Smooth muscle cell (in vitro differentiated cells): Measurements from ENCODE around the gene TOX4. TPM values are rescaled to one million over a fixed set of nuclear protein-coding genes. Genes with fewer than 3 reads are reported as not detected.
"Not testable (repeated sequence)": the region's sequence is repeated elsewhere in the genome, so short reads cannot be mapped to it uniquely, and the experiment has no call there.

Experiments
- DNase-seq: peaks from one replicate; lab custom pipeline; 2025; ENCODE audit not compliant: unreplicated experiment; lab: John Stamatoyannopoulos, UW
- H2AFZ ChIP-seq: fragments of 200-600 bp; sonication (generic); 2 replicates; pipeline ENCODE4 v1.6.0; 2016; ENCODE audit warnings: antibody characterized with exemption, low read depth, mild to moderate bottlenecking
- H3F3A ChIP-seq: fragments of 200-600 bp; sonication (generic); 2 replicates; pipeline ENCODE4 v1.6.0; 2017; ENCODE audit warnings: antibody characterized with exemption, low read depth
- H3K27ac ChIP-seq: fragments of 200-600 bp; sonication (generic); 2 replicates; pipeline ENCODE4 v1.5.1; 2016; ENCODE audit warnings: low read depth, mild to moderate bottlenecking
- H3K27me3 ChIP-seq: fragments of 200-600 bp; sonication (generic); 2 replicates; pipeline ENCODE4 v1.6.1; 2016; ENCODE audit warnings: low read depth, mild to moderate bottlenecking
- H3K36me3 ChIP-seq: fragments of 200-600 bp; sonication (generic); 2 replicates; pipeline ENCODE4 v1.5.1; 2016; ENCODE audit warnings: low read depth
- H3K4me1 ChIP-seq: fragments of 200-600 bp; sonication (generic); 2 replicates; pipeline ENCODE4 v1.5.1; 2016; ENCODE audit warnings: low read depth
- H3K4me2 ChIP-seq: fragments of 200-600 bp; sonication (generic); 2 replicates; pipeline ENCODE4 v1.6.0; 2016; ENCODE audit warnings: mild to moderate bottlenecking
- H3K4me3 ChIP-seq: fragments of 200-600 bp; sonication (generic); 2 replicates; pipeline ENCODE4 v1.5.1; 2016; ENCODE audit warnings: mild to moderate bottlenecking
- H3K79me2 ChIP-seq: fragments of 200-600 bp; sonication (generic); 2 replicates; pipeline ENCODE4 v1.6.0; 2016; ENCODE audit warnings: low read depth, mild to moderate bottlenecking
- H3K9ac ChIP-seq: fragments of 200-600 bp; sonication (generic); 2 replicates; pipeline ENCODE4 v1.6.0; 2016; ENCODE audit warnings: low read depth
- H3K9me3 ChIP-seq: fragments of 200-600 bp; sonication (generic); replicated peaks from 2 replicates; pipeline ENCODE4 v1.5.1; 2016; ENCODE audit warnings: low read depth
- H4K20me1 ChIP-seq: fragments of 200-600 bp; sonication (generic); 2 replicates; pipeline ENCODE4 v1.6.0; 2016; ENCODE audit warnings: low read depth
- WGBS: methylation state at CpG from one replicate; pipeline ENCODE4 v1.1.7; 2016; ENCODE audit warnings: low lambda C conversion rate; 5-methylcytosine and 5-hydroxymethylcytosine counted together
- polyA plus RNA-seq: library from polyadenylated mRNA; unstranded; fragments of >200 nt; fragmentation: Nextera tagmentation; extraction: Ambion mirVana; gene quantifications from 2 replicates; pipeline ENCODE4 v1.2.1, GENCODE V29; 2016
- total RNA-seq: library from RNA; depleted of rRNA; stranded (reverse); fragments of >200 nt; gene quantifications from 2 replicates; pipeline ENCODE4 v1.2.3, GENCODE V29; 2014
- TF ChIP-seq, protein P1 (sequence below): fragments of 200-600 bp; sonication (generic); IDR thresholded peaks from 2 replicates; pipeline ENCODE4 v1.5.1; 2017; ENCODE audit warnings: borderline replicate concordance, mild to moderate bottlenecking, antibody characterized with exemption; ENCODE audit not compliant: insufficient read depth, poor library complexity, severe bottlenecking

The TOX4 gene
- total and polyA plus RNA-seq, 2 experiments from 2014 or later, result 31.9 to 54.5 TPM

DNA sequence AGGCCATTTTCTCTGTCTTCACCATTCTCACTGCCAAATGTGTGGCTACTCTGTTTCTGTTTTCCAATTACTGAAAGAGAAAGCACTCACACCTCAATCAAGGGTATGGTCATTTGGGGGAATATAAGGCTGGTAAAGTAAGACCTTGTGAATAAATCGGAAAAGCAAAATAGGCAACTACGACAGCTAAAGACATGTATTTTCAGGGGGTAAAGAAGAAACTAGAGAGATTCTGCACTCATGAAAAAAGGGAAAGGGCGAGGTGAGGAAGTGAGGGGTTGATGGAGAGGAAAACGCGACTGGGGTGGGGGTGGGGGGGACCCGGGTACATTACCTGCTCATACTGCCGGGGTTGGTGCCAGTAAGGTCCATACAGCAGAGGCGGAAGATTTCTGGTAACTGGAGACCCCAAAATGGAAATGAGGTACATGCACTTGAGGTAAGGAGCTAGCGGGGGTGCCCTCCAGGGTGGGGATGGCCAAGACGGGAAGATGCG is 40.4 kb upstream of the TOX4 start:
- peaks cover 43% of the 10 kb centered on the region for H4K20me1 ChIP-seq

DNA sequence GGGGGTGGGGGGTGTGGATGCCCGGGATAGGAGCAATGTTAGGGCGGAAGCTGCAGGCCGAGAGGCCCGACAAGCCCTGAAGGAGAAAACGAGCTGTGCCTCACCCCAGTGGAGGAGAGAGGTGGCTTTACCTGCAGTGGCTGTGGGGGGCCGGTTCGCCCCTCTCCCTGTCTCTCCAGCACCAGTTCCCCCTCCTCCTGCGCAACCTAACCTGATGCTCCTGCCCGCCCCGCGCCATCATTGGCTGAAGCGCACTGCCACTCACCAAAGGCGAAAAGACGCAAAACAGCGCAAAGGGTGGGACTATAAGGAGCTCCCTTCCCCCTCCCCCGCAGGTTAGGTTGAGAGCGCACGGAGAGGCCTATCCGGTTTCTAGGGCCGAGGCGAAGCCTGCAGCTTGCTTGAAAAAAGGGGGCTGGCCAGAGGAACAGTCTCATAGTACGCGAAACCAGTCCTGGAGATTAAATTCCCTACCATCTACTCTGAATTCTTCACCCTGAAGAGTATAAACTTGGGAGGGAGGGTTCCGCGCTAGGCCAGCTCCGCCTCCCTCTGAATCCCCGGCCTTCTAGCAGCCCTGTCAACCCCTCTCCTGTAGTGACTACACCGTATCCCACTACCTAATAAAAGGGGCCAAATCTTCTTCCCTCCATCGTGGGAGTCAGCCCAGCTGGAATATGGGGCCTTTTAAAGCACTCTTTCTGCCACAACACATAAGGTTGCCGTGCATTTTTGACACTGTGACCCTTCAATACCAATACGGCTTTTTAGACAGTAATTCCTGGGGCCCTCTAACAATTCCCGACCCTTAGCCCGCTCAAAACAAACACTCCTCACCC is 39.7 kb upstream of the TOX4 start:
- peaks cover 18% of the 10 kb centered on the region for H3K4me1 ChIP-seq
- 10% methylated on average over 29 of the region's 33 CpGs for WGBS
- peak overlapping the region; percentile 74 for H3K4me3 ChIP-seq
- peak overlapping the region; percentile 74 for H2AFZ ChIP-seq
- no peaks in the 10 kb centered on the region for H3K27me3 ChIP-seq
- no peaks in the 10 kb centered on the region for H3F3A ChIP-seq
- H3K79me2 ChIP-seq, result peaks cover 87% of the 10 kb centered on the region
- TF ChIP-seq, protein P1, sequence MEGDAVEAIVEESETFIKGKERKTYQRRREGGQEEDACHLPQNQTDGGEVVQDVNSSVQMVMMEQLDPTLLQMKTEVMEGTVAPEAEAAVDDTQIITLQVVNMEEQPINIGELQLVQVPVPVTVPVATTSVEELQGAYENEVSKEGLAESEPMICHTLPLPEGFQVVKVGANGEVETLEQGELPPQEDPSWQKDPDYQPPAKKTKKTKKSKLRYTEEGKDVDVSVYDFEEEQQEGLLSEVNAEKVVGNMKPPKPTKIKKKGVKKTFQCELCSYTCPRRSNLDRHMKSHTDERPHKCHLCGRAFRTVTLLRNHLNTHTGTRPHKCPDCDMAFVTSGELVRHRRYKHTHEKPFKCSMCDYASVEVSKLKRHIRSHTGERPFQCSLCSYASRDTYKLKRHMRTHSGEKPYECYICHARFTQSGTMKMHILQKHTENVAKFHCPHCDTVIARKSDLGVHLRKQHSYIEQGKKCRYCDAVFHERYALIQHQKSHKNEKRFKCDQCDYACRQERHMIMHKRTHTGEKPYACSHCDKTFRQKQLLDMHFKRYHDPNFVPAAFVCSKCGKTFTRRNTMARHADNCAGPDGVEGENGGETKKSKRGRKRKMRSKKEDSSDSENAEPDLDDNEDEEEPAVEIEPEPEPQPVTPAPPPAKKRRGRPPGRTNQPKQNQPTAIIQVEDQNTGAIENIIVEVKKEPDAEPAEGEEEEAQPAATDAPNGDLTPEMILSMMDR, result no peak
- peak overlapping the region; percentile 76 for H3K9ac ChIP-seq
- peak; percentile 90 for DNase-seq
- no peaks in the 10 kb centered on the region for H3K9me3 ChIP-seq
- H3K36me3 ChIP-seq, result no peaks in the 10 kb centered on the region
- peak overlapping the region; percentile 82 for H3K27ac ChIP-seq
- peak overlapping the region; percentile 87 for H3K4me2 ChIP-seq
- H4K20me1 ChIP-seq, result peaks cover 37% of the 10 kb centered on the region

More for the DNA sequence above, 40.4 kb upstream of the TOX4 start:
- Histone ChIP-seq H3K4me2 (peak overlapping the region; percentile 87), H3K9me3 (no peaks in the 10 kb centered on the region), H3F3A (no peaks in the 10 kb centered on the region), H3K36me3 (no peaks in the 10 kb centered on the region), H3K27ac (no peak overlapping the region), H3K27me3 (no peaks in the 10 kb centered on the region), H3K9ac (peak overlapping the region; percentile 76), H2AFZ (peak overlapping the region; percentile 50), H3K4me1 (peaks cover 18% of the 10 kb centered on the region), H3K4me3 (peak overlapping the region; percentile 74), H3K79me2 (peaks cover 87% of the 10 kb centered on the region)
- TF ChIP-seq, protein P1, result no peak
- no peak for DNase-seq
- 7% methylated on average over 11 of the region's 11 CpGs for WGBS

DNA sequence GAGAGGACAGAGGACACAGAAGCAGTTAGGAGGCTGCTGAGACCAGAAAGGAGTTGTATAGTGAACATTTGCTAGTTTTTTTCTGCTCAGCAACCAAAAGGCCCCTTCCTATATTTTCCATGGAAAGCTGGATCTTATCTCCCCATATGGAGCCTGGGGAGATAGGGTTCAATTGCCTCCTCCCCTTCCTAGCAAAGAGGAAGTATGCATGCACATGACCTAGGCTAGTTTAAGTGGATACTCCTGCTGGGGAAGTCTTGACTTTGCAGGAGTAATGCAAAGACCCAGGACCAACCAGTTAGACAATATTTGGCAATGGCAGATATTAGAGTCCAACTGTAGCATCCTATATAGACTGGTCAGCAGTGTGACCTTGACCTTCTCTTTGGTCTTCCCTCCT is 36.1 kb upstream of the TOX4 start:
- H3K79me2 ChIP-seq, result peaks cover 86% of the 10 kb centered on the region
- TF ChIP-seq, protein P1, result no peak
- H3K4me2 ChIP-seq, result no peak overlapping the region
- H3K9me3 ChIP-seq, result no peaks in the 10 kb centered on the region
- H3K4me3 ChIP-seq, result no peak overlapping the region
- H3K27me3 ChIP-seq, result no peaks in the 10 kb centered on the region
- H3K27ac ChIP-seq, result no peak overlapping the region
- no peaks in the 10 kb centered on the region for H3K36me3 ChIP-seq
- H3F3A ChIP-seq, result no peaks in the 10 kb centered on the region
- H3K4me1 ChIP-seq, result peaks cover 13% of the 10 kb centered on the region
- no peak overlapping the region for H3K9ac ChIP-seq
- H4K20me1 ChIP-seq, result peaks cover 18% of the 10 kb centered on the region
- no peak overlapping the region for H2AFZ ChIP-seq
- DNase-seq, result no peak

DNA sequence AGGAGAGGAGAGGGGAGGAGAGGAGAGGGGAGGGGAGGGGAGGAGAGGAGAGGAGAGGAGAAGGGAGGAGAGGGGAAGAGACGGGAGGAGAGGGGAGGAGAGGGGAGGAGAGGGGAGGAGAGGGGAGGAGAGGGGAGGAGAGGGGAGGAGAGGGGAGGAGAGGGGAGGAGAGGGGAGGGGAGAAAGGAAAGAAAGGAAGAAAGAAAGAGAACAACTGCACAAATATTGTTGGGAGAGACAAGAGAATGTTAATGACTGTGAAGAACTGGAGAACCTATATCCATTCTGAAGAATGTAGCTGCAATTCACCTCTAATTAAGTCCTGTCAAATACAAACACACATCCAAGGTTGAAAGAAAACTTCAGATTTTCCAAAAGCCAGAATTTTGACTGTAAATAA is 34.3 kb upstream of the TOX4 start:
- H3K9ac ChIP-seq, H3K27ac ChIP-seq, H3F3A ChIP-seq, H3K4me1 ChIP-seq, H3K27me3 ChIP-seq, H3K9me3 ChIP-seq, DNase-seq, H3K36me3 ChIP-seq, H3K4me2 ChIP-seq, H3K4me3 ChIP-seq, H2AFZ ChIP-seq: not testable (repeated sequence)
- WGBS, result no CpG with 5 or more reads among the region's 1 CpG
- H3K79me2 ChIP-seq, result peaks cover 92% of the 10 kb centered on the region
- H4K20me1 ChIP-seq, result peaks cover 16% of the 10 kb centered on the region
